ENCODE results near the gene C18orf32. TPM values are rescaled to one million over a fixed set of nuclear protein-coding genes. Genes with fewer than 3 reads are reported as not detected.

C18orf32 gene
- total RNA-seq, 1 experiment from 2014 or later, result 24.4 TPM

DNA sequence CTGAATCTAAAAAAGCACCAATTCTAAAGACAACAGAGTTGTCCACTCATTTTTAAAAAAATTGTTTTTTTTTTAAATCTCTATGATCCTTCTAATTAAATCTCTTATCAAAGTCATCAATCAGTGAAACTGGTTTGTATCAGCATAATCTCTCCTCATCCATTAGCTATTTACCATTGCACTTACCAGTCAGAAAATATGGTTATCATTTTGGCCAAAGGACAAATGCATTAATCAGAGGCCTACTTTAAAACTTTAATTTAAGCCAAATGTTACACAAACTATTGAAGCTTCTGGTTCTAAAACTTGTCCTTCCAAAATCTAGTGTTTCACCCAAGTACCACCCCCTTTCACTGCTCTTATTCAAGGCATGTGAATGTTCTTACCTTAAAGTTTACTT, 3.8 kb downstream of the C18orf32 start:
- Mint-ChIP-seq H3K27ac (no peak overlapping the region), H3K27me3 (ENCODE audit: low read depth) (no peaks in the 10 kb centered on the region; the same call in 1 of the 2 replicates), H3K36me3 (ENCODE audit: insufficient read depth in 1 of 3, low read depth in 3 of 3) (peaks cover 16 to 51% (median 42%) of the 10 kb centered on the region in 3 experiments; a peak in 6 of 7 replicates), H3K4me3 (no peak overlapping the region), H3K9me3 (no peaks in the 10 kb centered on the region), H3K4me1 (peaks cover 14 to 15% of the 10 kb centered on the region in 2 experiments)
- Histone ChIP-seq H3K4ac (ENCODE audit: low read depth, low read length) (no peak overlapping the region), H3K79me1 (ENCODE audit: insufficient read depth, low read depth, low read length, poor library complexity, severe bottlenecking) (no peaks in the 10 kb centered on the region), H3K56ac (ENCODE audit: insufficient read length, low read depth, low read length) (no peak overlapping the region), H3K23ac (ENCODE audit: insufficient read length, low read depth, low read length) (no peak overlapping the region), H3K18ac (ENCODE audit: insufficient read length, low read depth, low read length) (no peak overlapping the region), H3K23me2 (ENCODE audit: insufficient read length, low read depth, low read length, poor library complexity, severe bottlenecking) (peaks cover 3% of the 10 kb centered on the region), H4K5ac (ENCODE audit: insufficient read length, low read depth, low read length) (no peak overlapping the region), H4K20me1 (ENCODE audit: control insufficient read depth, insufficient read depth, insufficient read length) (no peaks in the 10 kb centered on the region), H2AK5ac (ENCODE audit: insufficient read length, low read length) (no peak overlapping the region), H2BK5ac (ENCODE audit: insufficient read length, low read length) (no peak overlapping the region), H4K8ac (replicated peaks; ENCODE audit: insufficient read length, low read depth, low read length) (no peak overlapping the region), H2BK20ac (ENCODE audit: low read depth, low read length, poor library complexity, severe bottlenecking) (no peak overlapping the region), H2AFZ (ENCODE audit: low read length) (no peak overlapping the region), H3K4me1 (ENCODE audit: insufficient read depth, low read length) (no peaks in the 10 kb centered on the region), H2BK120ac (ENCODE audit: low read depth, low read length, poor library complexity, severe bottlenecking) (no peak overlapping the region), H4K91ac (ENCODE audit: insufficient read length, low read depth, low read length) (no peak overlapping the region), H3K27ac (ENCODE audit: insufficient read length, low read depth, low read length) (no peak overlapping the region), H3K14ac (ENCODE audit: insufficient read depth, low read length) (no peak overlapping the region), H2BK15ac (ENCODE audit: low read depth, low read length) (no peak overlapping the region), H3K4me2 (ENCODE audit: insufficient read depth, insufficient read length, low read length) (no peak overlapping the region), H3K9ac (ENCODE audit: extremely low read depth, insufficient read length, low read length) (no peak overlapping the region), H3K27me3 (ENCODE audit: insufficient read depth, low read length) (no peaks in the 10 kb centered on the region), H2BK12ac (ENCODE audit: insufficient read length, low read depth, low read length) (no peak overlapping the region), H3K9me3 (ENCODE audit: control insufficient read depth, low read depth, low read length) (no peaks in the 10 kb centered on the region), H3T11ph (ENCODE audit: low read length) (no peak overlapping the region), H3K79me2 (ENCODE audit: insufficient read depth, low read length) (peaks cover 8% of the 10 kb centered on the region; the same call in 1 of the 2 replicates)
- no peak for DNase-seq
- TF ChIP-seq, protein P1, sequence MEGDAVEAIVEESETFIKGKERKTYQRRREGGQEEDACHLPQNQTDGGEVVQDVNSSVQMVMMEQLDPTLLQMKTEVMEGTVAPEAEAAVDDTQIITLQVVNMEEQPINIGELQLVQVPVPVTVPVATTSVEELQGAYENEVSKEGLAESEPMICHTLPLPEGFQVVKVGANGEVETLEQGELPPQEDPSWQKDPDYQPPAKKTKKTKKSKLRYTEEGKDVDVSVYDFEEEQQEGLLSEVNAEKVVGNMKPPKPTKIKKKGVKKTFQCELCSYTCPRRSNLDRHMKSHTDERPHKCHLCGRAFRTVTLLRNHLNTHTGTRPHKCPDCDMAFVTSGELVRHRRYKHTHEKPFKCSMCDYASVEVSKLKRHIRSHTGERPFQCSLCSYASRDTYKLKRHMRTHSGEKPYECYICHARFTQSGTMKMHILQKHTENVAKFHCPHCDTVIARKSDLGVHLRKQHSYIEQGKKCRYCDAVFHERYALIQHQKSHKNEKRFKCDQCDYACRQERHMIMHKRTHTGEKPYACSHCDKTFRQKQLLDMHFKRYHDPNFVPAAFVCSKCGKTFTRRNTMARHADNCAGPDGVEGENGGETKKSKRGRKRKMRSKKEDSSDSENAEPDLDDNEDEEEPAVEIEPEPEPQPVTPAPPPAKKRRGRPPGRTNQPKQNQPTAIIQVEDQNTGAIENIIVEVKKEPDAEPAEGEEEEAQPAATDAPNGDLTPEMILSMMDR (conservative IDR thresholded peaks at IDR 0.05), result no peak

Measured in H9 (cell line).